GM23338 (cell line): ENCODE data around the gene RNGTT. TPM values are rescaled to one million over a fixed set of nuclear protein-coding genes. Genes with fewer than 3 reads are reported as not detected.

ENCODE experiments used
- ATAC-seq: fragments of 200-7000 bp; cut with Tn5 transposase; 3 replicates; pipeline ENCODE4 v1.9.1; 2020
- DNase-seq: peaks from one replicate; pipeline ENCODE4 v3.0.0-alpha.2; 2015; ENCODE audit warnings: low spot score
- H2AFZ ChIP-seq: fragments of 200-600 bp; sonication (generic); 2 replicates; pipeline ENCODE4 v1.8.0; 2016; ENCODE audit warnings: antibody characterized with exemption, mild to moderate bottlenecking, moderate library complexity
- H3F3A ChIP-seq: fragments of 200-600 bp; sonication (generic); replicated peaks from 2 replicates; pipeline ENCODE4 v1.8.0; 2017; ENCODE audit warnings: antibody characterized with exemption, mixed run types, low read depth
- H3K27ac ChIP-seq: fragments of 200-600 bp; sonication (generic); 2 replicates; pipeline ENCODE4 v1.6.1; 2016; ENCODE audit warnings: low read depth
- H3K27me3 ChIP-seq: fragments of 200-600 bp; sonication (generic); 2 replicates; pipeline ENCODE4 v1.8.0; 2016; ENCODE audit warnings: mild to moderate bottlenecking, mixed run types, moderate library complexity; ENCODE audit not compliant: insufficient read depth
- H3K36me3 ChIP-seq: fragments of 200-600 bp; sonication (generic); 2 replicates; pipeline ENCODE4 v1.8.0; 2016; ENCODE audit warnings: mild to moderate bottlenecking; ENCODE audit not compliant: insufficient read depth
- H3K4me1 ChIP-seq: fragments of 200-600 bp; sonication (generic); 2 replicates; pipeline ENCODE4 v1.8.0; 2016; ENCODE audit warnings: mild to moderate bottlenecking, moderate library complexity; ENCODE audit not compliant: insufficient read depth
- H3K4me2 ChIP-seq: fragments of 200-600 bp; sonication (generic); 2 replicates; pipeline ENCODE4 v1.7.1; 2017; ENCODE audit warnings: mixed run types
- H3K4me3 ChIP-seq: fragments of 200-600 bp; sonication (generic); 2 replicates; pipeline ENCODE4 v1.6.1; 2016; ENCODE audit warnings: mixed run types
- H3K79me2 ChIP-seq: fragments of 200-600 bp; sonication (generic); replicated peaks from 2 replicates; pipeline ENCODE4 v1.8.0; 2017; ENCODE audit warnings: mild to moderate bottlenecking; ENCODE audit not compliant: insufficient read depth
- H3K9me2 ChIP-seq: fragments of 200-600 bp; sonication (generic); 2 replicates; pipeline ENCODE4 v1.8.0; 2017; ENCODE audit not compliant: insufficient read depth
- H4K20me1 ChIP-seq: fragments of 200-600 bp; sonication (generic); replicated peaks from 2 replicates; pipeline ENCODE4 v1.8.0; 2017; ENCODE audit warnings: mild to moderate bottlenecking; ENCODE audit not compliant: insufficient read depth
- H3K27ac Mint-ChIP-seq: 2 replicates; pipeline ENCODE4 v1.8.0; 2020; ENCODE audit warnings: inconsistent platforms, mild to moderate bottlenecking, moderate library complexity, mixed read lengths
- H3K27me3 Mint-ChIP-seq: 3 replicates; pipeline ENCODE4 v1.8.0; 2022; ENCODE audit warnings: low read depth, mild to moderate bottlenecking, moderate library complexity, mixed read lengths, inconsistent platforms; ENCODE audit not compliant: insufficient read depth, poor library complexity
- H3K36me3 Mint-ChIP-seq: 3 replicates; pipeline ENCODE4 v1.8.0; 2021; ENCODE audit warnings: low read depth, mild to moderate bottlenecking, inconsistent platforms, moderate library complexity, mixed read lengths
- H3K4me1 Mint-ChIP-seq: 3 replicates; pipeline ENCODE4 v1.8.0; 2020; ENCODE audit warnings: mild to moderate bottlenecking, inconsistent platforms, mixed read lengths
- H3K4me3 Mint-ChIP-seq: 3 replicates; pipeline ENCODE4 v1.8.0; 2021; ENCODE audit warnings: moderate library complexity, mild to moderate bottlenecking, inconsistent platforms, mixed read lengths
- H3K9me3 Mint-ChIP-seq: 3 replicates; pipeline ENCODE4 v1.8.0; 2020; ENCODE audit warnings: moderate library complexity, mild to moderate bottlenecking, inconsistent platforms, mixed read lengths
- CREB1 ChIP-seq: fragments of 250-450 bp; sonication (Bioruptor Pico); IDR thresholded peaks from 2 replicates; pipeline ENCODE4 v1.5.0; 2020; ENCODE audit warnings: low read depth, mild to moderate bottlenecking, moderate library complexity
- CTCF ChIP-seq, 2 experiments: fragments of 200-600 bp in 1 of 2; sonication (generic) in 1 of 2; conservative IDR thresholded peaks; 2 replicates each; pipeline versions ENCODE4 v1.5.1 to v1.6.1; 2016 to 2017; ENCODE audit warnings: antibody characterized with exemption in 2 of 2, low read depth in 2 of 2, mild to moderate bottlenecking in 2 of 2, moderate library complexity in 1 of 2
- EZH2 ChIP-seq: fragments of 200-600 bp; sonication (generic); IDR thresholded peaks from one replicate; pipeline ENCODE4 v1.8.0; 2017; ENCODE audit warnings: antibody characterized with exemption, mild to moderate bottlenecking, low read depth; ENCODE audit not compliant: unreplicated experiment
- JUNB ChIP-seq: IDR thresholded peaks from one replicate; pipeline ENCODE4 v1.6.1; 2016; ENCODE audit warnings: antibody characterized with exemption; ENCODE audit not compliant: unreplicated experiment
- NANOG ChIP-seq: IDR thresholded peaks from 2 replicates; pipeline ENCODE4 v1.6.1; 2016; ENCODE audit warnings: antibody characterized with exemption, borderline replicate concordance
- POLR2AphosphoS5 ChIP-seq: IDR thresholded peaks from 2 replicates; pipeline ENCODE4 v1.6.1; 2016; ENCODE audit warnings: antibody characterized with exemption, low read depth
- REST ChIP-seq: IDR thresholded peaks from one replicate; pipeline ENCODE4 v1.6.1; 2018; ENCODE audit warnings: antibody characterized with exemption; ENCODE audit not compliant: unreplicated experiment
- STAT1 ChIP-seq: IDR thresholded peaks from one replicate; pipeline ENCODE4 v1.6.1; 2016; ENCODE audit warnings: antibody characterized with exemption; ENCODE audit not compliant: unreplicated experiment
- ZNF114 ChIP-seq: fragments of 250-450 bp; sonication (Bioruptor Pico); IDR thresholded peaks from 2 replicates; pipeline ENCODE4 v1.5.0; 2020; ENCODE audit warnings: mild to moderate bottlenecking, moderate library complexity
- ZNF462 ChIP-seq: fragments of 250-450 bp; sonication (Bioruptor Pico); IDR thresholded peaks from 2 replicates; pipeline ENCODE4 v1.5.0; 2020; ENCODE audit warnings: mild to moderate bottlenecking, moderate library complexity
- polyA plus RNA-seq: library from polyadenylated mRNA; unstranded; fragments of >200 nt; fragmentation: Nextera tagmentation; extraction: Ambion mirVana; gene quantifications from 2 replicates; pipeline ENCODE4 v1.2.1, GENCODE V29; 2016
- total RNA-seq: library from RNA; depleted of rRNA; stranded (reverse); fragments of >200 nt; shearing (Covaris generic); gene quantifications from 2 replicates; pipeline ENCODE4 v1.2.3, GENCODE V29; 2014

The RNGTT gene
- total and polyA plus RNA-seq, 2 experiments from 2014 or later, result 11.2 to 29.2 TPM

- TF ChIP-seq EZH2 (no peak), ZNF462 (no peak), POLR2AphosphoS5 (no peak), REST (no peak), CTCF (conservative IDR thresholded peaks at IDR 0.05; ENCODE audit: low read depth in 2 of 2) (no peak), NANOG (no peak), STAT1 (no peak), JUNB (no peak), ZNF114 (no peak), CREB1 (CRISPR knock-in tag) (no peak)
These were observed 322.1 kb downstream of the RNGTT start for GRCh38 chr6:88641178-88641903.

More at GRCh38 chr6:88641178-88641903, 322.1 kb downstream of the RNGTT start:
- Mint-ChIP-seq H3K36me3 (no peaks in the 10 kb centered on the region), H3K27ac (no peak overlapping the region), H3K9me3 (no peaks in the 10 kb centered on the region), H3K27me3 (peaks cover 3% of the 10 kb centered on the region), H3K4me3 (no peak overlapping the region), H3K4me1 (peaks cover 14% of the 10 kb centered on the region; the same call in 2 of the 3 replicates)
- H3K4me2 ChIP-seq, result no peak overlapping the region
- H2AFZ ChIP-seq, result no peak overlapping the region
- H3K27me3 ChIP-seq, result no peaks in the 10 kb centered on the region
- DNase-seq, result no peak
- no peaks in the 10 kb centered on the region for H3K4me1 ChIP-seq
- no peak for ATAC-seq
- no peak overlapping the region for H3K4me3 ChIP-seq
- no peaks in the 10 kb centered on the region for H4K20me1 ChIP-seq
- H3K27ac ChIP-seq, result no peak overlapping the region; the same call in 1 of the 2 replicates
- no peaks in the 10 kb centered on the region for H3K79me2 ChIP-seq
- H3K9me2 ChIP-seq, result no peaks in the 10 kb centered on the region
- no peaks in the 10 kb centered on the region for H3F3A ChIP-seq
- no peaks in the 10 kb centered on the region for H3K36me3 ChIP-seq
